Renal cortex interstitium (tissue), 11 donors: ENCODE measurements around the gene RAB28. TPM values are rescaled to one million over a fixed set of nuclear protein-coding genes. Genes with fewer than 3 reads are reported as not detected.

Source experiments
- DNase-seq, 11 donors: peaks; one replicate each; pipeline ENCODE4 v3.0.0-alpha.2; 2013; ENCODE audit warnings: low read depth in 9 of 11, low spot score in 4 of 11; ENCODE audit errors: extremely low read depth in 1 of 11
- polyA plus RNA-seq, 3 donors: library from polyadenylated mRNA; unstranded; fragments of 120-200 nt; gene quantifications; one replicate each; pipeline ENCODE4 v1.2.1, GENCODE V29; 2013; ENCODE audit not compliant: insufficient read length in 3 of 3

RAB28 gene
- polyA plus RNA-seq, 3 donors = 30.0 to 35.3 (median 34.4) TPM

GRCh38 chr4:13522282-13523104 lies 38.4 kb upstream of the RAB28 start:
- DNase-seq = no peak

DNA sequence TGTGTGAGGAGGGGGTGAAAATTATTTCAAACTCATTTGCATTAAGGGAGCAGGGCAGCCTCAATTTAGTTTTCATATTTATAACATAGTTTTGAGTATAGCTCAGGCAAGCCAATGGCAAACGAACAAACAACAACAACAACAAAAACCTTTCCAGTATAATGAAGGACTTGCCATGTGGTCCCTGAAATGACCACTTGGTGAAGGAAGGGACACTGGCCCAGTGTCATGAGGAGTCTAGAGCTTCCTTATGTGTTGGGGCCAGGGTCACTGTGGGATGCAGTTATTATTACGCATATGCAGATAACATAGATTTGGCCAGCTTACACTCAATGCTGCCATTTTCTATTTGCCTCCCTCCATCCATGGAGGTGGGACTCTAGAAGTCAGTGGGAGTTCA lies 36.9 kb upstream of the RAB28 start:
- DNase-seq = no peak

GRCh38 chr4:13516315-13516860 lies 32.2 kb upstream of the RAB28 start:
- DNase-seq = no peak

GRCh38 chr4:13515268-13515667 lies 31.1 kb upstream of the RAB28 start:
- DNase-seq = no peak

GRCh38 chr4:13514722-13515121 lies 30.6 kb upstream of the RAB28 start:
- DNase-seq = no peak

GRCh38 chr4:13511101-13511500 lies 27.0 kb upstream of the RAB28 start:
- DNase-seq = no peak

DNA sequence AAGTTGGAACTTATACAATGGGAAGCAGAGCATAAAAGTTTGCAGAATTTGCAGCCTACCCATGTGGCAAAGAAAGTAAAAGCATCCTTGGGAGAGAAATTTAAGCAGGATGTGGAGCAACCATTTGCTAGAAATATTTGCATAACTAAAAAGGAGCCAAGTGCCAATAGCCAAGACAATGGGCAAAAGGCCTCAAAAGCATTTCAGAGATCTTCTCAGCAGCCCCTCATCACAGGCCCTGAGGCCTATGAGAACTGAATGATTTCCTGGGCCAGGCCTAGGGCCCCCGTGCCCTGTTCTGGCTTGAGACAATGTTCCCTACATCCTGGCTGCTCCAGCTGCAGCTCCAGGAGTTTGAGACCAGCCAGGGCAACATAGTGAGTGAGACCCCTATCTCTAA lies 25.3 kb upstream of the RAB28 start:
- no peak for DNase-seq

- DNase-seq = no peak
These were observed 20.2 kb upstream of the RAB28 start for GRCh38 chr4:13504374-13504773.

GRCh38 chr4:13498469-13498868 lies 14.3 kb upstream of the RAB28 start:
- DNase-seq = no peak

- no peak for DNase-seq
These were observed 12.5 kb upstream of the RAB28 start for GRCh38 chr4:13496605-13497004.

DNA sequence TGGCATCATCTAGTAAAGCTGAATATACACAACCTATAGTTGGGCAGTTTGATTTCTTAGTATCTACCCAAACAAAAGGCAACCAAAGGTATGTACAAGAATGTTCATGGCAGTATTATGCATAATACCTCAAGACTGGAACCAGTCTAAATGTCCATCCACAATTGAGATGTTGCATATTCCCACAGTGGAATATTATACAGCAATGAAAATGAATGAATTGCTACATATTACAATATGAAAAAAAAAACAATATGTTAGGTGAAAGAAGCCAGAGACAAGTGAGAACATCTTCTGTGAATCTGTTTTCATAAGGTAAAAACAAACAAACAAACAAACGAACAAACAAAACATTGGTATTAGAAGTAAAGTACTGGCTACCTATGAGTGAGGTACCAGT lies 11.6 kb upstream of the RAB28 start:
- no peak for DNase-seq

GRCh38 chr4:13493793-13494192 lies 9.7 kb upstream of the RAB28 start:
- no peak for DNase-seq

- no peak for DNase-seq
These were observed 8.6 kb upstream of the RAB28 start for GRCh38 chr4:13492747-13493146.

- DNase-seq = peak in 3 of 11 donors; percentile 9 to 27 (median 12)
These were observed 645 bp upstream of the RAB28 start for GRCh38 chr4:13484749-13485221.

- peak in 8 of 11 donors; percentile 30 to 58 (median 44) for DNase-seq
These were observed 395 bp downstream of the RAB28 start for GRCh38 chr4:13483768-13484121.

GRCh38 chr4:13483136-13483767 lies 888 bp downstream of the RAB28 start:
- DNase-seq = peak in 1 of 11 donors; percentile 44

GRCh38 chr4:13481569-13481968 lies 2.6 kb downstream of the RAB28 start:
- DNase-seq = no peak

GRCh38 chr4:13478707-13479106 lies 5.4 kb downstream of the RAB28 start:
- DNase-seq = no peak

DNA sequence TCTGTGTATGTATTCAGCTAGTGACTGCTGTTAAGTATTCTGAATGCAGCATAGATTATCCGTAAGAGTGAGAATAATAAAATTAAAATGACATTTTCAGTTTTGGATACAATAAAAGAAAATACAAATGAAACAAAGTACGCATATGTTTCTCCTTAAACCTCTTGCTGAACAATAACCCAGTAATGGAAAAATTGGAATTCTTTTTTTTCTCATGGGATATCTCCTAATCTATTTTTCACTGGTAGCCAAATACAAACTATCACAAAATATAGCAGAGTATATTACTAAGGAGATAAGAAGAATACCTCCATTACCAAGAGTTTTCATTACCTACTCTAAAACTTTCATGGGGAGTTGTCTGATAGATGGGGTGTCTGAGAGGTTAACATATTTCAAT lies 6.0 kb downstream of the RAB28 start:
- no peak for DNase-seq

- DNase-seq = no peak
These were observed 7.2 kb downstream of the RAB28 start for GRCh38 chr4:13476915-13477314.
